DMS 273 (cell line): ENCODE data around the gene SRF.
"Not testable (repeated sequence)": the region's sequence is repeated elsewhere in the genome, so short reads cannot be mapped to it uniquely, and the experiment has no call there.

Source experiments
- DNase-seq: peaks from one replicate; lab custom pipeline; 2025; ENCODE audit not compliant: unreplicated experiment; lab: John Stamatoyannopoulos, UW

The SRF gene

GRCh38 chr6:43170931-43171706 lies at the start of gene SRF:
SRF (plus strand) TSS chr6:43171269; CDS start chr6:43171657, 388 bp downstream.
- peak; percentile 100 for DNase-seq

DNA sequence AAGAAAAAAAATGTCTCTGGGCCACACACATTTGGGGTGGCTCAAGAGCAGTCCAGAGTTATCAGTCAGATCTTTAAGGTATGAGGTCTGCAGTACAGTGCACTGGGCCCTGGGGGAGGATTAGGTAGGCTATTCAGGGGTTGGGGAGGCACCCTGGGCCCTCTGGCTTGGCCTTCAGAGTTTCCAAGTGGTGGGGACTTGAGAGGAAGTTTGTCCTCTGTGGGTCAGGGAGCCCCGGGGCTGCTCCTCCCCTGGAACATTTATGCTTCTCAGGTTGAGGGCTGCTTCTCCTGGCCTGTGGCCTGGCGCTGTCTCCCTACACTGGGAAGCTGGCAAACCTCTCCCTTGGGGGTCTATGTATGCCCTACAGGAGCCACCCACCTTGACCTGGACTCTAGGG lies 48.9 kb upstream of the SRF start:
- no peak for DNase-seq

GRCh38 chr6:43123461-43124314 lies 47.4 kb upstream of the SRF start:
- peak; percentile 95 for DNase-seq

GRCh38 chr6:43124481-43124880 lies 46.6 kb upstream of the SRF start:
- no peak for DNase-seq

- no peak for DNase-seq
Observed at GRCh38 chr6:43125119-43125518, 46.0 kb upstream of the SRF start.

- no peak for DNase-seq
Observed at GRCh38 chr6:43125555-43125954, 45.5 kb upstream of the SRF start.

DNA sequence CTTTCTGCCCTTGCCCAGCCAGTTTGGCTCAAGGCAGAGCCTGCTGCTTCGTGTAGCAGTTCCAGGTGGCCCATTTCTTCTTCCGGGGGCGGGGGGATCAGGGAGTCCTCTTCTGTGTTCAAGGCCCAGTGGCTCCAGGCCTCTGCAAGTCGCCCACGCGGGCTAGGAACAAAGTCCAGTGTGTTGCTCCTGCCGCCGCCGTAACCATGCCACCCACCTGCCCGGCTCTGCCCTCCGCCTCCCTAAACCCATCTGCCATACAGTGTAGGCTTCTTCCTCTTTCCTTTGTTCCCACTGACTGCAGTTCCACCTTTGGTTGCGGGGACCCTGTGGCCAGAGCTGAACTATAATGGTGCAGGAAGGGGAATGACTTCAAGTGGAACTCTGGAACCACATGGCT lies 43.9 kb upstream of the SRF start:
- DNase-seq, result peak; percentile 53

GRCh38 chr6:43127877-43128276 lies 43.2 kb upstream of the SRF start:
- DNase-seq, result peak; percentile 34

GRCh38 chr6:43128926-43129325 lies 42.1 kb upstream of the SRF start:
- DNase-seq, result no peak

GRCh38 chr6:43129434-43130194 lies 41.5 kb upstream of the SRF start:
- peak; percentile 73 for DNase-seq

- DNase-seq, result no peak
Observed at GRCh38 chr6:43130429-43130828, 40.6 kb upstream of the SRF start.

GRCh38 chr6:43131379-43131778 lies 39.7 kb upstream of the SRF start:
- DNase-seq, result not testable (repeated sequence)

DNA sequence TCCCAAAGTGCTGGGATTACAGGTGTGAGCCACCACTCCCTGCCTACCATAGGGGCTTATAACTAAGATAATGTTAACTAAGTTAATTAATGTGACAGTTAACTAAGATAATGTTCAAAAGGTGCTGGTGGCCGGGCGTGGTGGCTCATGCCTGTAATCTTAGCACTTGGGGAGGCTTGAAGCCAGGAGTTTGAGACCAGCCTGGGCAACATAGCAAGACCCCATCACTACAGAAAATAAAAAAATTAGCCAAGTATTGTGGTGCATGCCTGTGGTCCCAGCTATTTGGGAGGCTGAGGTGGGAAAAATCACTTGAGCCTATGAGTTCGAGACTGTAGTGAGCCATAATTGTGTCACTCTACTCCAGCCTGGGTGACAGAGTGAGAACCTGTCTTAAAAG lies 32.8 kb upstream of the SRF start:
- DNase-seq, result no peak

GRCh38 chr6:43139973-43140372 lies 31.1 kb upstream of the SRF start:
- not testable (repeated sequence) for DNase-seq

- DNase-seq, result no peak
Observed at GRCh38 chr6:43141644-43142043, 29.4 kb upstream of the SRF start.

DNA sequence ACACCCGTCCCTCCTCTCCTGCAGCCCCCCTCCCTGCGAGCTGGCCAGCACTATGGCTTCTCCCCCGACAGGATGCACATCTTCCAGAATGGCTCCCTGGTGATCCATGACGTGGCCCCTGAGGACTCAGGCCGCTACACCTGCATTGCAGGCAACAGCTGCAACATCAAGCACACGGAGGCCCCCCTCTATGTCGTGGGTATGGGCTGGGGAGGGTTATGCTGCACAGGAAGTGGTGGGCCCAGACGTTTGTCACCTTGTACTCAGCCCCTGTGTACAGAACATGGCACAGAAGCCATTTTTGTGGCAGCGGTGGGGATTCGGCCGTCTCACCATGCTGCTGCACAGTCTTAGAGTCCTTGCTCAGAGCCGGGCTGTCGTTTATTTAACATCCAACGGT lies 29.0 kb upstream of the SRF start:
- DNase-seq, result no peak

- peak; percentile 97 for DNase-seq
Observed at GRCh38 chr6:43143235-43144128, 27.6 kb upstream of the SRF start.

DNA sequence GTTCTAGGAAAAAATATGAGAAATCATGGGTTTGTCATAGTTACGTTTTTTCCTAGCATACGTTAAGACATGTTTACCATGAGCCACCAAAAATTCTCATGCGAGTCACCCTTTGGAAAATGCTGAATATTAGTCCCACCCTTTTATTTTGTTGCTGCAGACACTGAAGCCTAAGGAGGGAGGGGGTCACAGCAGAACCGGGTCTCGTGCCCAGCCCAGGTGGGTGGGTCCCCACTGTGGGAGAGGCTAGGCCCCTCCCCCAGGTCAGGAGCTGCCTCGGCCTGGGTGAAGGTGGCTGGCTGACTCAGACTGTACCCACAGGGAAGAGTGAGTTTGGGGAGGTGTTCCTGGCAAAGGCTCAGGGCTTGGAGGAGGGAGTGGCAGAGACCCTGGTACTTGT lies 26.2 kb upstream of the SRF start:
- no peak for DNase-seq

GRCh38 chr6:43146261-43146660 lies 24.8 kb upstream of the SRF start:
- no peak for DNase-seq
